ENCODE data around the gene PRKCE.

The PRKCE gene

GRCh38 chr2:46039543-46040303 lies 388.2 kb downstream of the PRKCE start:
- DNase-seq: no peak
- no peaks in the 10 kb centered on the region for H3K36me3 Mint-ChIP-seq
- no peaks in the 10 kb centered on the region for H3K4me1 Mint-ChIP-seq
- no peak overlapping the region for H3K4me3 Mint-ChIP-seq
- H3K9me3 Mint-ChIP-seq: no peaks in the 10 kb centered on the region
- H3K27me3 Mint-ChIP-seq: no peaks in the 10 kb centered on the region
- CTCF ChIA-PET: no interaction called here
- no peak overlapping the region for H3K27ac Mint-ChIP-seq

GRCh38 chr2:46040563-46041155 lies 389.2 kb downstream of the PRKCE start:
- no peaks in the 10 kb centered on the region for H3K4me1 Mint-ChIP-seq
- CTCF ChIA-PET: interaction anchor here (0.8 kb wide), 1 partner anchor 22 kb away, joined by 5 read pairs; no protein-coding TSS in a partner anchor
- no peaks in the 10 kb centered on the region for H3K36me3 Mint-ChIP-seq
- DNase-seq: no peak
- H3K9me3 Mint-ChIP-seq: no peaks in the 10 kb centered on the region
- H3K27me3 Mint-ChIP-seq: no peaks in the 10 kb centered on the region
- no peak overlapping the region for H3K27ac Mint-ChIP-seq
- no peak overlapping the region for H3K4me3 Mint-ChIP-seq

GRCh38 chr2:46041434-46041833 lies 390.0 kb downstream of the PRKCE start:
- DNase-seq: no peak
- Mint-ChIP-seq H3K27ac (no peak overlapping the region), H3K27me3 (no peaks in the 10 kb centered on the region), H3K4me3 (no peak overlapping the region), H3K4me1 (no peaks in the 10 kb centered on the region), H3K36me3 (no peaks in the 10 kb centered on the region), H3K9me3 (no peaks in the 10 kb centered on the region)
- CTCF ChIA-PET: no interaction called here

- H3K27ac Mint-ChIP-seq: no peak overlapping the region
- H3K27me3 Mint-ChIP-seq: no peaks in the 10 kb centered on the region
- H3K4me1 Mint-ChIP-seq: no peaks in the 10 kb centered on the region
- DNase-seq: no peak
- CTCF ChIA-PET: interaction anchor here (0.6 kb wide), 1 partner anchor 15 kb away, joined by 3 read pairs; no protein-coding TSS in a partner anchor
- H3K4me3 Mint-ChIP-seq: no peak overlapping the region
- H3K9me3 Mint-ChIP-seq: no peaks in the 10 kb centered on the region
- no peaks in the 10 kb centered on the region for H3K36me3 Mint-ChIP-seq
Measured at GRCh38 chr2:46042207-46042637, 390.7 kb downstream of the PRKCE start.

- Mint-ChIP-seq H3K36me3 (no peaks in the 10 kb centered on the region), H3K27ac (no peak overlapping the region), H3K4me3 (no peak overlapping the region), H3K27me3 (no peaks in the 10 kb centered on the region), H3K4me1 (no peaks in the 10 kb centered on the region), H3K9me3 (no peaks in the 10 kb centered on the region)
- no peak for DNase-seq
- CTCF ChIA-PET: no interaction called here
Measured at GRCh38 chr2:46042711-46043110, 391.2 kb downstream of the PRKCE start.

GRCh38 chr2:46045888-46046287 lies 394.4 kb downstream of the PRKCE start:
- Mint-ChIP-seq H3K9me3 (no peaks in the 10 kb centered on the region), H3K4me1 (peaks cover 6% of the 10 kb centered on the region), H3K27me3 (no peaks in the 10 kb centered on the region), H3K27ac (no peak overlapping the region), H3K36me3 (no peaks in the 10 kb centered on the region), H3K4me3 (no peak overlapping the region)
- DNase-seq: no peak
- CTCF ChIA-PET: interaction anchor here (0.5 to 1.7 kb wide), 2 partner anchors 17 to 38 kb away, joined by 3 to 5 read pairs; no protein-coding TSS in a partner anchor

- CTCF ChIA-PET: no interaction called here
- no peak for DNase-seq
- H3K4me3 Mint-ChIP-seq: no peak overlapping the region
- no peaks in the 10 kb centered on the region for H3K27me3 Mint-ChIP-seq
- H3K4me1 Mint-ChIP-seq: peaks cover 8% of the 10 kb centered on the region
- H3K36me3 Mint-ChIP-seq: no peaks in the 10 kb centered on the region
- H3K27ac Mint-ChIP-seq: no peak overlapping the region
- no peaks in the 10 kb centered on the region for H3K9me3 Mint-ChIP-seq
Measured at GRCh38 chr2:46047290-46047689, 395.8 kb downstream of the PRKCE start.

GRCh38 chr2:46048693-46049092 lies 397.2 kb downstream of the PRKCE start:
- no peak overlapping the region for H3K27ac Mint-ChIP-seq
- no peaks in the 10 kb centered on the region for H3K9me3 Mint-ChIP-seq
- no peaks in the 10 kb centered on the region for H3K27me3 Mint-ChIP-seq
- H3K36me3 Mint-ChIP-seq: no peaks in the 10 kb centered on the region
- H3K4me3 Mint-ChIP-seq: no peak overlapping the region
- H3K4me1 Mint-ChIP-seq: peaks cover 8% of the 10 kb centered on the region
- CTCF ChIA-PET: interaction anchor here (1.1 to 2.1 kb wide), 3 partner anchors 14 to 279 kb away, joined by 3 to 7 read pairs (median 3); no protein-coding TSS in a partner anchor
- no peak for DNase-seq

- CTCF ChIA-PET: interaction anchor here (0.7 to 2.1 kb wide), 3 partner anchors 13 to 372 kb away, joined by 3 to 7 read pairs (median 3); no protein-coding TSS in a partner anchor
- peaks cover 8% of the 10 kb centered on the region for H3K4me1 Mint-ChIP-seq
- H3K9me3 Mint-ChIP-seq: no peaks in the 10 kb centered on the region
- no peaks in the 10 kb centered on the region for H3K36me3 Mint-ChIP-seq
- no peak for DNase-seq
- H3K27ac Mint-ChIP-seq: no peak overlapping the region
- no peak overlapping the region for H3K4me3 Mint-ChIP-seq
- no peaks in the 10 kb centered on the region for H3K27me3 Mint-ChIP-seq
Measured at GRCh38 chr2:46050027-46050426, 398.6 kb downstream of the PRKCE start.

GRCh38 chr2:46050489-46050888 lies 399.0 kb downstream of the PRKCE start:
- Mint-ChIP-seq H3K4me1 (peaks cover 8% of the 10 kb centered on the region), H3K36me3 (no peaks in the 10 kb centered on the region), H3K4me3 (no peak overlapping the region), H3K27me3 (no peaks in the 10 kb centered on the region), H3K27ac (no peak overlapping the region), H3K9me3 (no peaks in the 10 kb centered on the region)
- no peak for DNase-seq
- CTCF ChIA-PET: interaction anchor here (0.7 to 2.9 kb wide), 2 partner anchors 12 to 371 kb away, joined by 3 to 15 read pairs; no protein-coding TSS in a partner anchor

GRCh38 chr2:46051085-46051484 lies 399.6 kb downstream of the PRKCE start:
- Mint-ChIP-seq H3K27ac (no peak overlapping the region), H3K4me3 (no peak overlapping the region), H3K27me3 (no peaks in the 10 kb centered on the region), H3K9me3 (no peaks in the 10 kb centered on the region), H3K36me3 (no peaks in the 10 kb centered on the region), H3K4me1 (peaks cover 8% of the 10 kb centered on the region)
- CTCF ChIA-PET: interaction anchor here (2.9 kb wide), 1 partner anchor 11 kb away, joined by 15 read pairs; no protein-coding TSS in a partner anchor
- DNase-seq: no peak

GRCh38 chr2:46053564-46053963 lies 402.1 kb downstream of the PRKCE start:
- CTCF ChIA-PET: no interaction called here
- H3K9me3 Mint-ChIP-seq: no peaks in the 10 kb centered on the region
- DNase-seq: no peak

GRCh38 chr2:46056541-46056940 lies 405.1 kb downstream of the PRKCE start:
- Mint-ChIP-seq H3K27ac (no peak overlapping the region), H3K4me3 (no peak overlapping the region), H3K9me3 (no peaks in the 10 kb centered on the region), H3K4me1 (no peaks in the 10 kb centered on the region), H3K27me3 (peaks cover 6% of the 10 kb centered on the region), H3K36me3 (no peaks in the 10 kb centered on the region)
- CTCF ChIA-PET: interaction anchor here (1.4 to 1.6 kb wide), 3 partner anchors 310 to 407 kb away, joined by 3 to 6 read pairs (median 3); no protein-coding TSS in a partner anchor
- DNase-seq: no peak

More at GRCh38 chr2:46053564-46053963, 402.1 kb downstream of the PRKCE start:
- Mint-ChIP-seq H3K36me3 (no peaks in the 10 kb centered on the region), H3K27me3 (no peaks in the 10 kb centered on the region), H3K27ac (no peak overlapping the region), H3K4me3 (no peak overlapping the region), H3K4me1 (peaks cover 8% of the 10 kb centered on the region)

- Mint-ChIP-seq H3K4me3 (no peak overlapping the region), H3K36me3 (no peaks in the 10 kb centered on the region), H3K27me3 (peaks cover 9% of the 10 kb centered on the region), H3K27ac (no peak overlapping the region), H3K4me1 (peaks cover 2% of the 10 kb centered on the region), H3K9me3 (no peaks in the 10 kb centered on the region)
- CTCF ChIA-PET: interaction anchor here (1.6 kb wide), 1 partner anchor 309 kb away, joined by 6 read pairs; no protein-coding TSS in a partner anchor
- no peak for DNase-seq
Measured at GRCh38 chr2:46058140-46058539, 406.7 kb downstream of the PRKCE start.
